AG09309 (cell line): Measurements from ENCODE around the gene MAK.

Experiments used
- DNase-seq: peaks from one replicate; pipeline ENCODE4 v3.0.0-alpha.2; 2010; ENCODE audit warnings: low read depth
- H3K4me3 ChIP-seq: 2 replicates; pipeline ENCODE4 v1.5.1; 2011; ENCODE audit warnings: mild to moderate bottlenecking, low read depth, low read length, moderate library complexity; ENCODE audit not compliant: control insufficient read depth
- CTCF ChIP-seq: IDR thresholded peaks from 2 replicates; pipeline ENCODE4 v1.5.1; 2011; ENCODE audit warnings: mild to moderate bottlenecking, low read depth, low read length, inconsistent platforms; ENCODE audit not compliant: insufficient read depth, control insufficient read depth; ENCODE audit errors: missing control alignments

The MAK gene

GRCh38 chr6:10791673-10792072 is 46.7 kb downstream of the MAK start:
- no peak overlapping the region for H3K4me3 ChIP-seq
- no peak for DNase-seq
- TF ChIP-seq CTCF: no peak

- H3K4me3 ChIP-seq: no peak overlapping the region
- no peak for DNase-seq
- no peak for TF ChIP-seq CTCF
Measured at GRCh38 chr6:10779076-10779475, 59.3 kb downstream of the MAK start.

- no peak overlapping the region for H3K4me3 ChIP-seq
- TF ChIP-seq CTCF: no peak
- no peak for DNase-seq
Measured at GRCh38 chr6:10778230-10778629, 60.1 kb downstream of the MAK start.

- no peak for TF ChIP-seq CTCF
- no peak for DNase-seq
- no peak overlapping the region for H3K4me3 ChIP-seq
Measured at GRCh38 chr6:10771371-10771894, 66.9 kb downstream of the MAK start.

- no peak for TF ChIP-seq CTCF
- H3K4me3 ChIP-seq: no peak overlapping the region
- no peak for DNase-seq
Measured at GRCh38 chr6:10769419-10769818, 68.9 kb downstream of the MAK start.

- TF ChIP-seq CTCF: no peak
- no peak overlapping the region for H3K4me3 ChIP-seq
- no peak for DNase-seq
Measured at GRCh38 chr6:10763006-10763405, 75.3 kb downstream of the MAK start.

GRCh38 chr6:10759884-10760329 is 78.4 kb downstream of the MAK start:
- TF ChIP-seq CTCF: no peak
- no peak overlapping the region for H3K4me3 ChIP-seq
- no peak for DNase-seq
